Loucy (cell line): ENCODE data around the gene IGDCC3.

ENCODE experiments used
- H2AFZ ChIP-seq: fragments of 200-600 bp; sonication (generic); 2 replicates; pipeline ENCODE4 v1.6.0; 2016; ENCODE audit warnings: antibody characterized with exemption, mild to moderate bottlenecking, low read length, moderate library complexity
- H3F3A ChIP-seq: fragments of 200-600 bp; 2 replicates; pipeline ENCODE4 v1.6.0; 2016; ENCODE audit warnings: antibody characterized with exemption, low read depth, mild to moderate bottlenecking
- H3K27me3 ChIP-seq: fragments of 200-600 bp; sonication (generic); 2 replicates; pipeline ENCODE4 v1.6.1; 2014; ENCODE audit warnings: low read length, mild to moderate bottlenecking; ENCODE audit not compliant: insufficient read depth, poor library complexity, severe bottlenecking
- H3K36me3 ChIP-seq: fragments of 200-600 bp; sonication (generic); 2 replicates; pipeline ENCODE4 v1.6.1; 2016; ENCODE audit warnings: low read length; ENCODE audit not compliant: insufficient read depth
- H3K4me1 ChIP-seq: fragments of 200-600 bp; sonication (generic); 2 replicates; pipeline ENCODE4 v1.5.1; 2014; ENCODE audit warnings: low read length, mild to moderate bottlenecking; ENCODE audit not compliant: insufficient read depth, poor library complexity, severe bottlenecking
- H3K4me2 ChIP-seq: fragments of 200-600 bp; sonication (generic); 2 replicates; pipeline ENCODE4 v1.6.0; 2014; ENCODE audit warnings: antibody characterized with exemption, low read length, low read depth, mild to moderate bottlenecking; ENCODE audit not compliant: poor library complexity, severe bottlenecking
- H3K4me3 ChIP-seq: fragments of 200-600 bp; sonication (generic); 2 replicates; pipeline ENCODE4 v1.5.1; 2014; ENCODE audit warnings: low read length, mild to moderate bottlenecking, mixed read lengths; ENCODE audit not compliant: poor library complexity, severe bottlenecking
- H3K79me2 ChIP-seq: fragments of 200-600 bp; sonication (generic); 2 replicates; pipeline ENCODE4 v1.6.1; 2014; ENCODE audit warnings: low read length; ENCODE audit not compliant: insufficient read depth
- H3K9ac ChIP-seq: fragments of 200-600 bp; sonication (generic); 2 replicates; pipeline ENCODE4 v1.6.0; 2014; ENCODE audit warnings: mild to moderate bottlenecking, low read depth, low read length, moderate library complexity; ENCODE audit not compliant: poor library complexity, severe bottlenecking
- H3K9me2 ChIP-seq: fragments of 200-600 bp; sonication (generic); replicated peaks from 2 replicates; pipeline ENCODE4 v1.6.1; 2016; ENCODE audit warnings: low read depth, low read length, mixed read lengths
- H3K9me3 ChIP-seq: fragments of 200-600 bp; sonication (generic); 2 replicates; pipeline ENCODE4 v1.6.1; 2014; ENCODE audit warnings: mild to moderate bottlenecking, antibody characterized with exemption, low read length, low read depth; ENCODE audit not compliant: insufficient read depth
- H4K20me1 ChIP-seq: fragments of 200-600 bp; sonication (generic); 2 replicates; pipeline ENCODE4 v1.6.0; 2014; ENCODE audit warnings: antibody characterized with exemption, low read length, mild to moderate bottlenecking; ENCODE audit not compliant: insufficient read depth, poor library complexity, severe bottlenecking
- CTCF ChIP-seq: fragments of 200-600 bp; sonication (generic); conservative IDR thresholded peaks from 2 replicates; pipeline ENCODE4 v1.5.1; 2014; ENCODE audit warnings: mild to moderate bottlenecking, antibody characterized with exemption, low read length
- EZH2phosphoT487 ChIP-seq: fragments of 200-600 bp; IDR thresholded peaks from 2 replicates; pipeline ENCODE4 v1.6.1; 2018; ENCODE audit warnings: antibody characterized with exemption, mild to moderate bottlenecking, moderate library complexity, borderline replicate concordance

IGDCC3 gene

GRCh38 chr15:65420975-65421359 is 43.2 kb upstream of the IGDCC3 start:
- Histone ChIP-seq H3F3A (no peaks in the 10 kb centered on the region), H3K36me3 (no peaks in the 10 kb centered on the region), H3K9me2 (no peaks in the 10 kb centered on the region), H3K79me2 (no peaks in the 10 kb centered on the region), H4K20me1 (no peaks in the 10 kb centered on the region), H3K4me3 (no peak overlapping the region), H3K9ac (no peak overlapping the region), H3K4me2 (no peak overlapping the region), H3K4me1 (no peaks in the 10 kb centered on the region), H3K9me3 (no peaks in the 10 kb centered on the region), H2AFZ (no peak overlapping the region), H3K27me3 (no peaks in the 10 kb centered on the region)
- no peak for TF ChIP-seq EZH2phosphoT487

- no peaks in the 10 kb centered on the region for H3K4me1 ChIP-seq
- no peak overlapping the region for H2AFZ ChIP-seq
- no peaks in the 10 kb centered on the region for H4K20me1 ChIP-seq
- H3K27me3 ChIP-seq, result no peaks in the 10 kb centered on the region
- TF ChIP-seq CTCF (no peak), EZH2phosphoT487 (no peak)
- no peak overlapping the region for H3K4me2 ChIP-seq
- H3K9me3 ChIP-seq, result no peaks in the 10 kb centered on the region
- H3K79me2 ChIP-seq, result no peaks in the 10 kb centered on the region
- H3F3A ChIP-seq, result no peaks in the 10 kb centered on the region
- H3K9me2 ChIP-seq, result no peaks in the 10 kb centered on the region
- H3K4me3 ChIP-seq, result no peak overlapping the region
- no peak overlapping the region for H3K9ac ChIP-seq
- no peaks in the 10 kb centered on the region for H3K36me3 ChIP-seq
Measured at GRCh38 chr15:65418596-65418995, 40.8 kb upstream of the IGDCC3 start.

GRCh38 chr15:65416845-65417416 is 39.1 kb upstream of the IGDCC3 start:
- no peak overlapping the region for H3K4me3 ChIP-seq
- no peaks in the 10 kb centered on the region for H3K9me2 ChIP-seq
- H4K20me1 ChIP-seq, result no peaks in the 10 kb centered on the region
- no peak overlapping the region for H3K4me2 ChIP-seq
- no peaks in the 10 kb centered on the region for H3K4me1 ChIP-seq
- TF ChIP-seq EZH2phosphoT487, result no peak
- no peak overlapping the region for H3K9ac ChIP-seq
- H3K79me2 ChIP-seq, result no peaks in the 10 kb centered on the region
- H2AFZ ChIP-seq, result no peak overlapping the region
- no peaks in the 10 kb centered on the region for H3K27me3 ChIP-seq
- no peaks in the 10 kb centered on the region for H3F3A ChIP-seq
- no peaks in the 10 kb centered on the region for H3K36me3 ChIP-seq
- no peaks in the 10 kb centered on the region for H3K9me3 ChIP-seq

GRCh38 chr15:65414841-65415621 is 37.2 kb upstream of the IGDCC3 start:
- Histone ChIP-seq H3K9me3 (no peaks in the 10 kb centered on the region), H3K27me3 (no peaks in the 10 kb centered on the region), H3K36me3 (no peaks in the 10 kb centered on the region), H3K4me1 (no peaks in the 10 kb centered on the region), H3K4me3 (no peak overlapping the region), H2AFZ (no peak overlapping the region), H3K4me2 (no peak overlapping the region), H3K79me2 (no peaks in the 10 kb centered on the region), H3K9me2 (no peaks in the 10 kb centered on the region), H3F3A (no peaks in the 10 kb centered on the region), H3K9ac (no peak overlapping the region), H4K20me1 (no peaks in the 10 kb centered on the region)
- TF ChIP-seq EZH2phosphoT487 (no peak), CTCF (no peak)
